ENCODE results near the gene BRD4. TPM values are rescaled to one million over a fixed set of nuclear protein-coding genes. Genes with fewer than 3 reads are reported as not detected.
"Not testable (repeated sequence)": the region's sequence is repeated elsewhere in the genome, so short reads cannot be mapped to it uniquely, and the experiment has no call there.

BRD4 gene
- total RNA-seq, 2 donors from 2014 or later = 120 to 123 TPM

DNA sequence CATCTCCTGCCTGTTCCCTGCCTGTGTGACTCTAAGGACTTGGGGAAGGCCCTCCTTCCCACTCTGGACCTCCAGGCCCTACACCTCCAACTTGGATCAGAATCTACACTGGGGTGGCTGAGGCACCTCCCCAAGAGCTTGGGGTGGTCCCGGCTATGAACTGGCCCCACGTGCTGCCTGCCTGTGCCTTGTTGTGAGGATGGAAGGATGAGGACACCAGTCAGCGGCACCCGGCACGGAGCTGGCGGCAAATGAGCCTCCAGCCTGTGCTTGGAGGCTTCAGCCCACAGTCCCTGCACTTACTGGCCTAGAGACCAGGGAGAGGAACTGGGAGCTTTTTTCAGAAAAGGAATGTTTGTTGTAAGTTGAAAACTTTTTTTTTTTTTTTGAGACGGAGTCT is 38.8 kb upstream of the BRD4 start:
- H3K9me3 ChIP-seq (ENCODE audit: control insufficient read depth, low read length, poor library complexity, severe bottlenecking) = no peaks in the 10 kb centered on the region
- H3K36me3 Mint-ChIP-seq (ENCODE audit: low read depth) = no peaks in the 10 kb centered on the region
- no peak overlapping the region for H3K27ac Mint-ChIP-seq
- ATAC-seq (no peak), DNase-seq (no peak)
- no peak overlapping the region for H3K4me3 Mint-ChIP-seq
- H3K27me3 Mint-ChIP-seq = no peaks in the 10 kb centered on the region
- peaks cover 9% of the 10 kb centered on the region for H3K4me1 Mint-ChIP-seq

DNA sequence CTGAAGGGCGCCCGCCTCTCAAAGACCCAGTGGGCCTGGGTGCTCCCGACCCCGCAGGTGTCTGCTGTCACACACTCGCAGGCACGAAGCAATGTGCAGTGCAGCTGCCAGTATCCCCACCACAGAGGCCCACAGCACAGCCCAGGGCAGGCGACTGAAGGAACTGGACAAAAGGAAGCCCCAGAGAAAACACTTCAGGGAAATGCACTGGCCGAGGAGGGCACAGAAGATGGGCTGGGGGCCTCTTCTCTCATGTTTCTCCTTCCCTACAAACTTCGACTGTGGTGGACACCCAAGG is 37.2 kb upstream of the BRD4 start:
- no peak overlapping the region for H3K27ac Mint-ChIP-seq
- DNase-seq (no peak), ATAC-seq (no peak)
- no peaks in the 10 kb centered on the region for H3K36me3 Mint-ChIP-seq (ENCODE audit: low read depth)
- no peaks in the 10 kb centered on the region for H3K9me3 ChIP-seq (ENCODE audit: control insufficient read depth, low read length, poor library complexity, severe bottlenecking)
- peaks cover 8% of the 10 kb centered on the region for H3K4me1 Mint-ChIP-seq
- no peaks in the 10 kb centered on the region for H3K27me3 Mint-ChIP-seq
- no peak overlapping the region for H3K4me3 Mint-ChIP-seq

DNA sequence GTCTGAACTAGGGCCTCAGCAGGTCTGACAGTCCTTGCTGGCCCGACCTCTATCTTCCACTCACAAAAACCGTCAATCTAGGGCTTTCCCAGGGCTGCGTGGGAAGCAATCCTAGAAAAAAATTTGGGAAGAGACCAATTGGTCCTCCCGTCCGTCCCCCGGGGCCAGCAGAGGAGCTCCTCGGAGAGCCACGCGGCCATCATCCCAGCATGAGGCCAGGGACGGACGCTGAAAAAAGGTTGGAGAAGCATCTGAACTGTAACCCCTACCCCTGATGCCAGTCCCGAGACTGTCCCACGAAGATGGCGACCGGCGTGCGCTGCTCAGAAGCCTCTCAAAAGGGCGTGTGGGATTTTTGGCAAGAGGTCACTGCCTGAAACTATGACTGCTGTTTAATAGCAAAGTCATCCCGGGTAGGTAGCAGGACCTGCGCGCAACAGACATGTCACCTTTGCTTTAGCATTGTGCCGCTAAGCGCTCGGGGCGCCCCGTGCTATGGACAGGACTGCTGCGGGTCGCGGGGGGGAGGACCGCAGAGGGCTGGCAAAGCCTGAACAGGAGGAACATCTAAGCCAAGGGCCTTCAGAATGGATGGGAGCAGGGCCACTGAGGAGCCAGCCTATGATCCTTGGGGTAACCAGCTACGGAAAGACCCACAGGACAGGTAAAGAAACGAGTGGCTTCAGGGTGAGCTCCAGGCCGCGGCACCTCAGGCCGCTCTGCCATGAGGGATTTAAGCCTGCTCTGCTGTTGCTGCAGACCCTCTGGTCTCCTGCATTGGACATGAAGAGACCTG is 36.7 kb upstream of the BRD4 start:
- Mint-ChIP-seq H3K27ac (no peak overlapping the region), H3K36me3 (ENCODE audit: low read depth) (no peaks in the 10 kb centered on the region), H3K27me3 (no peaks in the 10 kb centered on the region), H3K4me1 (peaks cover 6% of the 10 kb centered on the region), H3K4me3 (no peak overlapping the region)
- H3K9me3 ChIP-seq (ENCODE audit: control insufficient read depth, low read length, poor library complexity, severe bottlenecking) = no peaks in the 10 kb centered on the region
- ATAC-seq = no peak
- DNase-seq = no peak

DNA sequence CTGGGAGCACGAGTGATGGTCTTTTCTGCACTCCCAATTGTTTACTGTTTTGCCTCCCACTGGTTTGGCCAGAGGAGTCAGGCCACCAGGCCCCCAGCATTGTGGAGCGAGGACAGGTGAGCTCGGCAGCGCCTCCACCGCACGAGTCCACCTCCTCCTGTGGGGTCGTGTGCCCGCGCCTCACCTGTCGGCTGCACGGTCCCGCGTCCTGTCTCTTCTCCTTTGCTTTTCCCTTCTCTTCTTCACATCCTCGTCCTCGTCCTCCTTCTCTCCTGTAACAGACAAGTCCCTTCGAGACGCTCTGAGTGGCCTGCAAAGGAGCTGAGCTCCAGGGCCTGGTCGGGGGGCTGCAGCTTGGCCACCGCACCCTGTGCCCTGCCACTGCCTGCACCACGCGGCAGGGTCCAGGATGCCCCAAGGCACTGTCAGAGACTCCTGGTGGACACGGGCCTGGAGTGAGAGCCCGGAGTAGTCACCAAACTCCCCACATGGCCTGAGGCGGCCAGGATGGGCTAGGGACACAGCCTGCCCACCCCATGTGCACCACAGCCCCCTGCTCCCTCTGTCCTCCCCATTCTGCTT is 35.8 kb upstream of the BRD4 start:
- DNase-seq (no peak), ATAC-seq (no peak)
- Mint-ChIP-seq H3K27me3 (no peaks in the 10 kb centered on the region), H3K4me3 (no peak overlapping the region), H3K4me1 (peaks cover under 1% of the 10 kb centered on the region), H3K27ac (no peak overlapping the region), H3K36me3 (ENCODE audit: low read depth) (peaks cover 2% of the 10 kb centered on the region)
- H3K9me3 ChIP-seq (ENCODE audit: control insufficient read depth, low read length, poor library complexity, severe bottlenecking) = no peaks in the 10 kb centered on the region

DNA sequence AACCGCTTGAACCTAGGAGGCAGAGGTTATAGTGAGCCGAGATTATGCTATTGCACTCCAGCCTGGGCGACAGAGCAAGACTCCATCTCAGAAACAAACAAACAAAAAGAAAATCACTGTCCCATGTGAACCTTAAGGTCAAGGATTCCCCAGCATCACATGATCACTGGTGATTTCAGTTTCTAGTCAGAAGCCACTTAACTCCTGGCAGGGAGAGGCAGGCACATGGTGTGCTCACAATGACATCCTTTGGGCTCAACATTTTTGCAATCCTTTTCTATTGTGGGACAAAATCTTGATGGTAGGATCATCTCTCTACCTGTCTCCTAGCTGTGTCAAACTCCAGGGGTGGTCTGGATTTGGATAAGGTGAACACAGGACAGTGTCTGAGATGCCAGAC is 35.1 kb upstream of the BRD4 start:
- DNase-seq = no peak
- H3K9me3 ChIP-seq (ENCODE audit: control insufficient read depth, low read length, poor library complexity, severe bottlenecking) = no peaks in the 10 kb centered on the region
- no peak overlapping the region for H3K4me3 Mint-ChIP-seq
- no peak overlapping the region for H3K27ac Mint-ChIP-seq
- no peaks in the 10 kb centered on the region for H3K4me1 Mint-ChIP-seq
- H3K36me3 Mint-ChIP-seq (ENCODE audit: low read depth) = peaks cover 2% of the 10 kb centered on the region
- H3K27me3 Mint-ChIP-seq = no peaks in the 10 kb centered on the region
- ATAC-seq = no peak

DNA sequence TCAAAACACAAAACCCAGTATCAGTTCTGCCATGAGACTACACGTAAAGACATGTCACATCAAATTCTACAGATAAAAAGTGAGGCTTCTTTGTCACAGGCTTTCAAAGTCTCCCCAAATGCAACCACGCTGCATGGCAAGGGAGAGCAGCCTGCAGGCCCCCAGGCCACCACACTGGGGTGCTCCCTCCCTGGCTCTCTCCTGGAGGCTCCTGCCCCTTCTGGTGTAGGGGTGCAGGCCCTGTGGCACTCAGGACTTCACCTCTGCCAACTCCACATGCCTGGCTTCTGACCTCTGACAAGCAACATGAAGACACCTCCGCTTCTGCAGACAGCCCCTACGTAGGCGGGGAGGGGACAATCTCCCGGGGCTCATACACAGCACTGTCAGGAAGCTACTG is 32.9 kb upstream of the BRD4 start:
- ATAC-seq = peak; percentile 19
- DNase-seq = no peak
- Mint-ChIP-seq H3K36me3 (ENCODE audit: low read depth) (peaks cover 2% of the 10 kb centered on the region), H3K4me3 (no peak overlapping the region), H3K4me1 (no peaks in the 10 kb centered on the region), H3K27me3 (no peaks in the 10 kb centered on the region), H3K27ac (peak overlapping the region; percentile 11)
- no peaks in the 10 kb centered on the region for H3K9me3 ChIP-seq (ENCODE audit: control insufficient read depth, low read length, poor library complexity, severe bottlenecking)

DNA sequence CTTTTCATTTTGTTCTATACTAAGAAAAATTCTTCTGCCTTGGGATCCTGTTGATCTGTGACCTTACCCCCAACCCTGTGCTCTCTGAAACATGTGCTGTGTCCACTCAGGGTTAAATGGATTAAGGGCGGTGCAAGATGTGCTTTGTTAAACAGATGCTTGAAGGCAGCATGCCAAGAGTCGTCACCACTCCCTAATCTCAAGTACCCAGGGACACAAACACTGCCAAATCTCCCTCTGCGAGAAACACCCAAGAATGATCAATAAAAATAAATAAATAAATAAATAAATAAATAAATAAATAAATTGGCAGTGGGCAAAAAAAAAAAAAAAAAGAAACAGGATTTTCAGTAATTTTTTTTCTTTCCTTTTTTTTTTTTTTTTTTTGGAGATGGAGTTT is 31.5 kb upstream of the BRD4 start:
- H3K27ac Mint-ChIP-seq; H3K4me3 Mint-ChIP-seq; H3K36me3 Mint-ChIP-seq (ENCODE audit: low read depth); H3K4me1 Mint-ChIP-seq; DNase-seq; H3K9me3 ChIP-seq (ENCODE audit: control insufficient read depth, low read length, poor library complexity, severe bottlenecking); ATAC-seq; H3K27me3 Mint-ChIP-seq: not testable (repeated sequence)

DNA sequence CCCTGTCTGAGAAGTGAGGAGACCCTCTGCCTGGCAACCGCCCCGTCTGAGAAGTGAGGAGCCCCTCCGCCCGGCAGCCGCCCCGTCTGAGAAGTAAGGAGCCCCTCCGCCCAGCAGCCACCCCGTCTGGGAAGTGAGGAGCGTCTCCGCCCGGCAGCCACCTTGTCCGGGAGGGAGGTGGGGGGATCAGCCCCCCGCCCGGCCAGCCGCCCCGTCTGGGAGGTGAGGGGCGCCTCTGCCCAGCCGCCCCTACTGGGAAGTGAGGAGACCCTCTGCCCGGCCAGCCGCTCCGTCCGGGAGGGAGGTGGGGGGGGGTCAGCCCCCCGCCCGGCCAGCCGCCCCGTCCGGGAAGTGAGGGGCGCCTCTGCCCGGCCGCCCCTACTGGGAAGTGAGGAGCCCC is 30.7 kb upstream of the BRD4 start:
- not testable (repeated sequence) for H3K27me3 Mint-ChIP-seq; H3K36me3 Mint-ChIP-seq (ENCODE audit: low read depth); H3K27ac Mint-ChIP-seq

DNA sequence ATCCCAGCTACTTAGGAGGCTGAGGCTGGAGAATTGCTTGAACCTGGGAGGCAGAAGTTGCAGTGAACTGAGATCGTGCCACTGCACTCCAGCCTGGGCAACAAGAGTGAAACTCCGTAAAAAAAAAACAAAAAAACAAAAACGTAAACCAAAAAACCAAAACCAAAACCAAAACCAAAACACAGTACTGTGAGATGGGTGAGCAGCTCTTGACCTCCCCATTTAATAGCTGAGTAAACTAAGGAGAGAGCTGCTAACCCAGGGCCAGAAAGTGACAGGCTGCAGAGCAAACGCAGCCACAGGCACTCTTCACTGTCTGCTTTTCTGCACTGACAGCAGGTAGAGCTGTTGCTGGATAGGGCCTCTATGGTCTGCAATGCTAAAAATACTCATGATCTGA is 27.7 kb upstream of the BRD4 start:
- Mint-ChIP-seq H3K4me3 (peak overlapping the region; percentile 31), H3K27ac (peak overlapping the region; percentile 75)
- peak; percentile 51 for ATAC-seq
- H3K36me3 Mint-ChIP-seq (ENCODE audit: low read depth); DNase-seq; H3K9me3 ChIP-seq (ENCODE audit: control insufficient read depth, low read length, poor library complexity, severe bottlenecking); H3K27me3 Mint-ChIP-seq; H3K4me1 Mint-ChIP-seq: not testable (repeated sequence)

More for the DNA sequence above, 30.7 kb upstream of the BRD4 start:
- ATAC-seq; H3K9me3 ChIP-seq (ENCODE audit: control insufficient read depth, low read length, poor library complexity, severe bottlenecking); DNase-seq; H3K4me1 Mint-ChIP-seq; H3K4me3 Mint-ChIP-seq: not testable (repeated sequence)

DNA sequence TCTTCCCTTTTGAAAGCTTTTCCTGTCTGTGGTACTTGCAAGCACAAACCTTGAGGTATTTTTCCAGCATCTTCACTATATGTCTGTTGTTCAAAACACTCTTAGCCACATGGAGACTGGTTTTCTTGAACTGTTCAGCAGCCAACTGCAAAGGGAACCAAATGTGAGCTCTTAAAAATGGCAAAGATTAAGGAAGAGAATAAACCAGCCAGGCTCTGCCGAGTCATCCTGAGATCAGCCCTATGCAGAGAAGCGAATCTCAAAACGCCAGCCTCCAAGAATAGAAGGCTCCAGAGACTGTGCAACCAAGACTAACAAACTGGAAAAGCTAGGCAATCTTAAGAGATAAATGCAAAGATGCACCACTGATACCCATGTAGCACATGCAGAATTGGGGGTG is 26.6 kb upstream of the BRD4 start:
- Mint-ChIP-seq H3K4me1 (no peaks in the 10 kb centered on the region), H3K27me3 (no peaks in the 10 kb centered on the region), H3K27ac (peak overlapping the region; percentile 75), H3K36me3 (ENCODE audit: low read depth) (peaks cover 7% of the 10 kb centered on the region), H3K4me3 (no peak overlapping the region)
- DNase-seq (no peak), ATAC-seq (no peak)
- no peaks in the 10 kb centered on the region for H3K9me3 ChIP-seq (ENCODE audit: control insufficient read depth, low read length, poor library complexity, severe bottlenecking)

DNA sequence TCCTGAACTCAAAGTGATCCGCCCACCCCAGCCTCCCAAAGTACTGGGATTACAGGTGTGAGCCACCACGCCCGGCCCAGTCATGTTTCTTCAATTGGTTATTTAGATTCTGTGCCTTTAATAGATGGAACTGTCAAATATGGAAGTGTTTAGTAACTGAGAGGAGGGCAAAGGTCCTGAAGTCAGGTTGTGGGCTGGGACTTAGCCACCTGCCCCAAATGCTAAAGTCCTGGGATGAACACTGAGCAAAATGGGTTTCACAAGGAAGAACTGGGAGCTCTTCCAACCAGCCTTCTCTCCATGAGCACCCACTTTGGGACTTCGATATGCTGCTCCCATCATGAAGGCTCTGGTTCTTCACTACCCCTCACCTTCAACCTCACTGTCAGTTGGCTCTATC is 25.6 kb upstream of the BRD4 start:
- no peaks in the 10 kb centered on the region for H3K27me3 Mint-ChIP-seq
- ATAC-seq (no peak), DNase-seq (no peak)
- H3K4me1 Mint-ChIP-seq = no peaks in the 10 kb centered on the region
- no peak overlapping the region for H3K27ac Mint-ChIP-seq
- H3K36me3 Mint-ChIP-seq (ENCODE audit: low read depth) = peaks cover 5% of the 10 kb centered on the region
- H3K4me3 Mint-ChIP-seq = no peak overlapping the region
- no peaks in the 10 kb centered on the region for H3K9me3 ChIP-seq (ENCODE audit: control insufficient read depth, low read length, poor library complexity, severe bottlenecking)

DNA sequence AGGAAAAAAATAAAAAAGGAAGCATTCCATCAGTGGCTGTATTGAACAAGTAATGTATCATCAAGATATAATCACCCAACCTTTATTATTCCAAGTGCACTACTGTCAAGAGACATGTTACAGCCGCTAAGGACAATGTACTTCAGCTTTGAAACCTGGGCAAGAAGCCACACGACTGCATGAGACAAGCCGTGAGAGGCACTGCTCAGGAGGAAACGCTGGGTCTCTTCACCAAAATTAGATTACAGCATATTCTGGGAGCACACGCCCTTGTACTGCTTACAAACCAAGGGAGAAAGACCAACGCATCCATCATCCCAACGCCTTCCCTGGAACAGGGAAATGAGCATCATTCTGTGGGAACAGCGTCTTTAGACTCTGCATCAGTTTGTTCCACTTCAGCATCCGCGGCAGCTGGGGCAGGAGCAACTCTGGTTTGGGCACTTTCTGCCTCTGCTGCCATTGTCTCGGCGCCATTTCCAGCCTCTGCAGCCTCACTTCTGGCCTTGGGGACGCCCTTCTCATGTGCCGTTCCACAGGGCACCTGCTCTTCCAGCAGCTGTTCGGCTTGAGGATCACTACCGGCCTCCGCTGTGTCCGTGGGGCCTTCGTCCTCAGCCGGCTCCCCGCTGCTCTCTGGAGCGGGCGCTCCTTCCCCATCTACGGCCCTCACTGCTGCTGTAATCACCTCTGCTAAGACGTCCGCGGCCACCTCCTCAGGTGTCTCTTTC is 22.4 kb upstream of the BRD4 start:
- ATAC-seq = no peak
- H3K36me3 Mint-ChIP-seq (ENCODE audit: low read depth) = peaks cover 5% of the 10 kb centered on the region
- no peaks in the 10 kb centered on the region for H3K4me1 Mint-ChIP-seq
- H3K27ac Mint-ChIP-seq = peak overlapping the region; percentile 34
- DNase-seq = no peak
- no peaks in the 10 kb centered on the region for H3K27me3 Mint-ChIP-seq
- H3K4me3 Mint-ChIP-seq = no peak overlapping the region
- H3K9me3 ChIP-seq (ENCODE audit: control insufficient read depth, low read length, poor library complexity, severe bottlenecking) = no peaks in the 10 kb centered on the region

DNA sequence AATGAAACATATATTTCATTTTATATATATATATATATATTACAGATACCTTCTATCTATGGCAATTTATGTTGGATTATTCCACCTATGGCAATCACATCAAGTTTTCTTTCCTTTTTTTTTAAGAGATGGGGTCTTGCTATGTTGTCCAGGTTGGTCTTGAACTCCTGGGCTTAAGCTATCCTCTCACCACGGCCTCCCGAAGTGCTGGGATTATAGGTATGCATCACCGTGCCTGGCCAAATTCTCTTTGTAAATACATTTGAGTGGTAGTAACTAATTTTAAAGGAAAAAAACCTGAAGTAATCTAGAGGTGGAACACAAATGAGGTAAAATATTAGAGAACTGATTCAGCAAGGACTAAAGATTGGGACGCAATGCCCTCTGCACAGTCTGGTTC is 21.6 kb upstream of the BRD4 start:
- ATAC-seq (no peak), DNase-seq (no peak)
- no peaks in the 10 kb centered on the region for H3K4me1 Mint-ChIP-seq
- H3K27ac Mint-ChIP-seq = peak overlapping the region; percentile 34
- H3K9me3 ChIP-seq (ENCODE audit: control insufficient read depth, low read length, poor library complexity, severe bottlenecking) = no peaks in the 10 kb centered on the region
- peak overlapping the region; percentile 7 for H3K4me3 Mint-ChIP-seq
- H3K36me3 Mint-ChIP-seq (ENCODE audit: low read depth) = peaks cover 5% of the 10 kb centered on the region
- no peaks in the 10 kb centered on the region for H3K27me3 Mint-ChIP-seq

DNA sequence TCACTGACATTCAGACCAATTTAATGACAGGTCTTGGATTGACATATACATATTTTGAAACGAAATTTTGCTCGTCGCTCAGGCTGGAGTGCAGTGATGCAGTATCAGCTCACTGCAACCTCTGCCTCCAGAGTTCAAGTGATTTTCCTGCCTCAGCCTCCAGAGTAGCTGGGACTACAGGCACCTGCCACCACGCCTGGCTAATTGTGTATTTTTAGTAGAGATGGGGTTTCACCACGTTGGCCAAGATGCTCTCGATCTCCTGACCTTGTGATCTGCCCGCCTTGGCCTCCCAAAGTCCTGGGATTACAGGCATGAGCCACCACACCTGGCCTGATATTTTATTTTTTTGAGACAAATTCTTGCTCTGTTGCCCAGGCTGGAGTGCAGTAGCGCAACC is 20.2 kb upstream of the BRD4 start:
- not testable (repeated sequence) for H3K27me3 Mint-ChIP-seq; ATAC-seq; H3K36me3 Mint-ChIP-seq (ENCODE audit: low read depth); DNase-seq; H3K9me3 ChIP-seq (ENCODE audit: control insufficient read depth, low read length, poor library complexity, severe bottlenecking); H3K4me1 Mint-ChIP-seq; H3K27ac Mint-ChIP-seq
- H3K4me3 Mint-ChIP-seq = peak overlapping the region; percentile 33

All from T-helper 17 cell (primary cell).